ENCODE data around the gene CETN3.

GRCh38 chr5:90378752-90379151 lies 30.8 kb downstream of the CETN3 start:
- TF ChIP-seq CTCF (IDR thresholded peaks at IDR 0.05; ENCODE audit: low read length): no peak
- TF ChIP-seq EZH2 (optimal IDR thresholded peaks at IDR 0.05; ENCODE audit: low read depth, low read length): no peak
- no peak for TF ChIP-seq EZH2phosphoT487 (IDR thresholded peaks at IDR 0.05; ENCODE audit: low read length)
